SK-N-SH treated with all-trans-retinoic acid at 6 μM for 48 hours (cell line): Measurements from ENCODE around the gene KMT2B.

Source experiments
- ARNTL ChIP-seq: fragments of 450-650 bp; formaldehyde crosslinking; IDR thresholded peaks from 2 replicates; pipeline ENCODE4 v1.5.0; 2020; ENCODE audit warnings: low read depth, mild to moderate bottlenecking, moderate library complexity, borderline replicate concordance
- BACH2 ChIP-seq: fragments of 250-450 bp; sonication (Bioruptor Pico); IDR thresholded peaks from 2 replicates; pipeline ENCODE4 v1.9.0; 2021; ENCODE audit warnings: mild to moderate bottlenecking, borderline replicate concordance
- ESRRG ChIP-seq: fragments of 250-450 bp; sonication (Bioruptor Pico); IDR thresholded peaks from 2 replicates; pipeline ENCODE4 v1.6.1; 2021; ENCODE audit warnings: mild to moderate bottlenecking
- ISL1 ChIP-seq: fragments of 250-450 bp; sonication (Bioruptor Pico); IDR thresholded peaks from 2 replicates; pipeline ENCODE4 v2.1.2; 2022; ENCODE audit warnings: mild to moderate bottlenecking, moderate library complexity
- TCF4 ChIP-seq: fragments of 250-450 bp; sonication (Bioruptor Pico); IDR thresholded peaks from 2 replicates; pipeline ENCODE4 v1.8.0; 2021; ENCODE audit warnings: mild to moderate bottlenecking, moderate library complexity, borderline replicate concordance
- TOX ChIP-seq: fragments of 250-450 bp; sonication (Bioruptor Pico); IDR thresholded peaks from 2 replicates; pipeline ENCODE4 v1.8.0; 2021; ENCODE audit warnings: mild to moderate bottlenecking, moderate library complexity, borderline replicate concordance
- ZC3H10 ChIP-seq: fragments of 250-450 bp; sonication (Bioruptor Pico); IDR thresholded peaks from 2 replicates; pipeline ENCODE4 v1.5.1; 2021; ENCODE audit warnings: mild to moderate bottlenecking, moderate library complexity
- ZFP30 ChIP-seq: fragments of 450-650 bp; formaldehyde crosslinking; IDR thresholded peaks from 2 replicates; pipeline ENCODE4 v1.5.0; 2022; ENCODE audit warnings: mild to moderate bottlenecking, moderate library complexity
- ZNF565 ChIP-seq: fragments of 450-650 bp; formaldehyde crosslinking; conservative IDR thresholded peaks from 2 replicates; pipeline ENCODE4 v1.5.0; 2020; ENCODE audit warnings: low read depth, mild to moderate bottlenecking, moderate library complexity
- ZNF70 ChIP-seq: fragments of 450-650 bp; formaldehyde crosslinking; IDR thresholded peaks from 2 replicates; pipeline ENCODE4 v1.5.0; 2020; ENCODE audit warnings: mild to moderate bottlenecking, moderate library complexity
- ZNF8 ChIP-seq: fragments of 450-650 bp; formaldehyde crosslinking; IDR thresholded peaks from 2 replicates; pipeline ENCODE4 v1.5.0; 2020; ENCODE audit warnings: mild to moderate bottlenecking, moderate library complexity
- TF ChIP-seq, protein P1 (sequence below): fragments of 250-450 bp; sonication (Bioruptor Pico); IDR thresholded peaks from 2 replicates; pipeline ENCODE4 v1.8.0; 2020; ENCODE audit warnings: mild to moderate bottlenecking, moderate library complexity, borderline replicate concordance
- TF ChIP-seq, protein P2 (sequence below): fragments of 250-450 bp; sonication (Bioruptor Pico); IDR thresholded peaks from 2 replicates; pipeline ENCODE4 v1.5.1; 2020; ENCODE audit warnings: low read depth, mild to moderate bottlenecking, moderate library complexity

DNA sequence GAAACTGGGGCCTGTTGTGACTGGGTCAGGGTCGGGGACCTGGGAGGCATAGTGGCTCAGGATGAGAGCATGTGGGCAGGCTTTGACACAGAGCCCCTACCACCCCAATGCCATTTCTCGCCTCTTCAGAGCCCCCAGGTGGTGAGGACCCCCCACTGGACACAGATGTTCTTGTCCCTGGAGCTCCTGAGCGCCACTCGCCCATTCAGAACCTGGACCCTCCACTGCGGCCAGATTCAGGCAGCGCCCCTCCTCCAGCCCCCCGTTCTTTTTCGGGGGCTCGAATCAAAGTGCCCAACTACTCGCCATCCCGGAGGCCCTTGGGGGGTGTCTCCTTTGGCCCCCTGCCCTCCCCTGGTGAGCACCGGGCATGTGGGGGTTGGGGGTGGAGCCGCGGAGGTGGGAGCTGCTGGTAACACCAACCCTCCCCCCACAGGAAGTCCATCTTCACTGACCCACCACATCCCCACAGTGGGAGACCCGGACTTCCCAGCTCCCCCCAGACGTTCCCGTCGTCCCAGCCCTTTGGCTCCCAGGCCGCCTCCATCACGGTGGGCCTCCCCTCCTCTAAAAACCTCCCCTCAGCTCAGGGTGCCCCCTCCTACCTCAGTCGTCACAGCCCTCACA, 14.1 kb downstream of the KMT2B start:
- no peak for TF ChIP-seq TOX (CRISPR knock-in tag)
- TF ChIP-seq ZFP30 (CRISPR knock-in tag), result no peak
- no peak for TF ChIP-seq ARNTL (CRISPR knock-in tag)
- TF ChIP-seq, protein P1, sequence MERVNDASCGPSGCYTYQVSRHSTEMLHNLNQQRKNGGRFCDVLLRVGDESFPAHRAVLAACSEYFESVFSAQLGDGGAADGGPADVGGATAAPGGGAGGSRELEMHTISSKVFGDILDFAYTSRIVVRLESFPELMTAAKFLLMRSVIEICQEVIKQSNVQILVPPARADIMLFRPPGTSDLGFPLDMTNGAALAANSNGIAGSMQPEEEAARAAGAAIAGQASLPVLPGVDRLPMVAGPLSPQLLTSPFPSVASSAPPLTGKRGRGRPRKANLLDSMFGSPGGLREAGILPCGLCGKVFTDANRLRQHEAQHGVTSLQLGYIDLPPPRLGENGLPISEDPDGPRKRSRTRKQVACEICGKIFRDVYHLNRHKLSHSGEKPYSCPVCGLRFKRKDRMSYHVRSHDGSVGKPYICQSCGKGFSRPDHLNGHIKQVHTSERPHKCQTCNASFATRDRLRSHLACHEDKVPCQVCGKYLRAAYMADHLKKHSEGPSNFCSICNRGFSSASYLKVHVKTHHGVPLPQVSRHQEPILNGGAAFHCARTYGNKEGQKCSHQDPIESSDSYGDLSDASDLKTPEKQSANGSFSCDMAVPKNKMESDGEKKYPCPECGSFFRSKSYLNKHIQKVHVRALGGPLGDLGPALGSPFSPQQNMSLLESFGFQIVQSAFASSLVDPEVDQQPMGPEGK, result no peak
- TF ChIP-seq TCF4, result no peak
- no peak for TF ChIP-seq ISL1 (CRISPR knock-in tag)
- TF ChIP-seq ZC3H10 (CRISPR knock-in tag), result no peak
- TF ChIP-seq, protein P2, sequence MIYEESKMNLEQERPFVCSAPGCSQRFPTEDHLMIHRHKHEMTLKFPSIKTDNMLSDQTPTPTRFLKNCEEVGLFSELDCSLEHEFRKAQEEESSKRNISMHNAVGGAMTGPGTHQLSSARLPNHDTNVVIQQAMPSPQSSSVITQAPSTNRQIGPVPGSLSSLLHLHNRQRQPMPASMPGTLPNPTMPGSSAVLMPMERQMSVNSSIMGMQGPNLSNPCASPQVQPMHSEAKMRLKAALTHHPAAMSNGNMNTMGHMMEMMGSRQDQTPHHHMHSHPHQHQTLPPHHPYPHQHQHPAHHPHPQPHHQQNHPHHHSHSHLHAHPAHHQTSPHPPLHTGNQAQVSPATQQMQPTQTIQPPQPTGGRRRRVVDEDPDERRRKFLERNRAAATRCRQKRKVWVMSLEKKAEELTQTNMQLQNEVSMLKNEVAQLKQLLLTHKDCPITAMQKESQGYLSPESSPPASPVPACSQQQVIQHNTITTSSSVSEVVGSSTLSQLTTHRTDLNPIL (CRISPR knock-in tag), result no peak
- TF ChIP-seq BACH2 (CRISPR knock-in tag), result no peak
- no peak for TF ChIP-seq ESRRG
- TF ChIP-seq ZNF565, result no peak
- no peak for TF ChIP-seq ZNF70 (CRISPR knock-in tag)
- TF ChIP-seq ZNF8 (CRISPR knock-in tag), result no peak
